Right lobe of liver (tissue), 6 donors: ENCODE measurements around the gene COL11A2. TPM values are rescaled to one million over a fixed set of nuclear protein-coding genes. Genes with fewer than 3 reads are reported as not detected.

Experiments used
- ATAC-seq, 4 donors: fragments of 200-7000 bp; cut with Tn5 transposase; one replicate each; pipeline ENCODE4 v1.9.1; 2020; ENCODE audit warnings: mild to moderate bottlenecking in 4 of 4, moderate library complexity in 4 of 4
- DNase-seq, 3 donors: peaks; one replicate each; pipeline ENCODE4 v3.0.0-alpha.2; 2020
- H3K27ac ChIP-seq, 3 donors: fragments of 200-600 bp; one replicate each; pipeline ENCODE4 v1.8.0; 2022
- H3K27me3 ChIP-seq, 2 donors: fragments of 200-600 bp; one replicate each; pipeline ENCODE4 v1.8.0; 2022
- H3K36me3 ChIP-seq, 4 donors: fragments of 200-600 bp; sonication (generic) in 1 of 4; one replicate each; pipeline versions ENCODE4 v1.5.1 to v1.8.0; 2017 to 2022; ENCODE audit warnings: control low read depth in 1 of 4
- H3K4me1 ChIP-seq, 4 donors: fragments of 200-600 bp; sonication (generic) in 1 of 4; one replicate each; pipeline versions ENCODE4 v1.5.1 to v1.8.0; 2017 to 2022; ENCODE audit warnings: control low read depth in 1 of 4
- H3K4me3 ChIP-seq, 3 donors: fragments of 200-600 bp; one replicate each; pipeline ENCODE4 v1.8.0; 2022
- H3K9me3 ChIP-seq, 4 donors: fragments of 200-600 bp; sonication (generic) in 1 of 4; one replicate each; pipeline versions ENCODE4 v1.5.1 to v1.8.0; 2017 to 2022; ENCODE audit warnings: control low read depth in 1 of 4
- CTCF ChIP-seq, 4 donors: fragments of 200-600 bp in 3 of 4; fragments of 450-650 bp in 1 of 4; IDR thresholded peaks; one replicate each; pipeline versions ENCODE4 v1.5.1 to v1.8.0; 2016 to 2022; ENCODE audit warnings: antibody characterized with exemption in 4 of 4, mild to moderate bottlenecking in 2 of 4
- POLR2A ChIP-seq: fragments of 450-650 bp; IDR thresholded peaks from one replicate; pipeline ENCODE4 v1.6.1; 2017; ENCODE audit warnings: antibody characterized with exemption, mild to moderate bottlenecking
- WGBS: methylation state at CpG from one replicate; pipeline ENCODE4 v1.1.6; 2018; ENCODE audit warnings: low coverage, low lambda C conversion rate; ENCODE audit not compliant: insufficient coverage; ENCODE audit errors: missing lambda C conversion rate; 5-methylcytosine and 5-hydroxymethylcytosine counted together
- intact Hi-C, 2 donors: fragments of 100-400 bp; cut with DNase I; formaldehyde crosslinking; loops; one replicate each; pipeline versions ENCODE4 v1.11.2 to v1.14.1; 2022
- total RNA-seq, 6 experiments: library from RNA; depleted of rRNA in 2 of 6; stranded (reverse); fragments of >200 nt in 2 of 6; fragmentation: NEBNext Ultra II Directional in 3 of 6; extraction: Animal tissue kit (Norgen Biotek cat#: 25700) in 3 of 6; gene quantifications; one replicate each; pipeline versions ENCODE4 v1.1.0 to v1.2.4, GENCODE V29; 2016 to 2023
- donor health status: DM: no; HTN: yes; CAD: no.
- donor health status: DM: no; HTN: no; CAD: no.
- donor health status: DM: no; HTN: no; CAD: no.
- donor health status: DM: no; HTN: yes; CAD: no.
- donor health status: DM: no; HTN: yes; CAD: no.

COL11A2 gene
- total RNA-seq, 6 experiments from 2014 or later = 0.06 to 1.4 (median 0.61) TPM

GRCh38 chr6:33128318-33128717 is 63.9 kb downstream of the COL11A2 start:
- Histone ChIP-seq H3K36me3 (no peaks in the 10 kb centered on the region), H3K4me1 (no peaks in the 10 kb centered on the region), H3K4me3 (no peak overlapping the region), H3K9me3 (peaks cover 0 to 4% (median 0%) of the 10 kb centered on the region in 4 donors), H3K27ac (no peak overlapping the region), H3K27me3 (no peaks in the 10 kb centered on the region)
- ATAC-seq (no peak), DNase-seq (no peak)
- TF ChIP-seq CTCF (IDR thresholded peaks at IDR 0.05) = no peak
- TF ChIP-seq POLR2A = no peak
- WGBS = 80% methylated on average over 1 of the region's 3 CpGs
- intact Hi-C loops = no loop called here

GRCh38 chr6:33126101-33126714 is 66.1 kb downstream of the COL11A2 start:
- no peak for TF ChIP-seq POLR2A
- TF ChIP-seq CTCF (IDR thresholded peaks at IDR 0.05) = peak; percentile 51 to 70 (median 68)
- Histone ChIP-seq H3K9me3 (peaks cover 0 to 4% (median 0%) of the 10 kb centered on the region in 4 donors), H3K27me3 (no peaks in the 10 kb centered on the region), H3K36me3 (no peaks in the 10 kb centered on the region), H3K27ac (no peak overlapping the region), H3K4me3 (no peak overlapping the region), H3K4me1 (no peaks in the 10 kb centered on the region)
- peak; percentile 70 to 76 (median 72) for ATAC-seq
- WGBS = 45% methylated on average over 5 of the region's 5 CpGs
- intact Hi-C loops = no loop called here
- DNase-seq = peak; percentile 63 to 74 (median 74)

- no peak overlapping the region for H3K4me3 ChIP-seq
- WGBS = 52% methylated on average over 4 of the region's 4 CpGs
- peaks cover 0 to 4% (median 0%) of the 10 kb centered on the region in 4 donors for H3K9me3 ChIP-seq
- intact Hi-C loops = no loop called here
- no peak overlapping the region for H3K27ac ChIP-seq
- TF ChIP-seq CTCF (IDR thresholded peaks at IDR 0.05) (no peak), POLR2A (no peak)
- ATAC-seq = no peak
- H3K27me3 ChIP-seq = no peaks in the 10 kb centered on the region
- no peak for DNase-seq
- no peaks in the 10 kb centered on the region for H3K36me3 ChIP-seq
- no peaks in the 10 kb centered on the region for H3K4me1 ChIP-seq
Observed at GRCh38 chr6:33124947-33125346, 67.3 kb downstream of the COL11A2 start.

GRCh38 chr6:33124525-33124901 is 67.8 kb downstream of the COL11A2 start:
- DNase-seq (no peak), ATAC-seq (no peak)
- H3K27ac ChIP-seq = no peak overlapping the region
- no peaks in the 10 kb centered on the region for H3K27me3 ChIP-seq
- no peak overlapping the region for H3K4me3 ChIP-seq
- no peak for TF ChIP-seq CTCF (IDR thresholded peaks at IDR 0.05)
- no peak for TF ChIP-seq POLR2A
- no peaks in the 10 kb centered on the region for H3K36me3 ChIP-seq
- WGBS = 62% methylated on average over 3 of the region's 4 CpGs
- H3K9me3 ChIP-seq = peaks cover 0 to 4% (median 0%) of the 10 kb centered on the region in 4 donors
- no peaks in the 10 kb centered on the region for H3K4me1 ChIP-seq
- intact Hi-C loops = no loop called here
